Measurements from ENCODE around the gene RAD54L2.
"Not testable (repeated sequence)": the region's sequence is repeated elsewhere in the genome, so short reads cannot be mapped to it uniquely, and the experiment has no call there.

Gene RAD54L2

GRCh38 chr3:51544011-51544775 lies 5.7 kb downstream of the RAD54L2 start:
- DNase-seq: no peak

GRCh38 chr3:51547274-51547673 lies 8.8 kb downstream of the RAD54L2 start:
- no peak for DNase-seq

- DNase-seq: no peak
Observed at GRCh38 chr3:51549311-51549710, 10.8 kb downstream of the RAD54L2 start.

GRCh38 chr3:51550080-51550819 lies 11.7 kb downstream of the RAD54L2 start:
- DNase-seq: no peak

- DNase-seq: no peak
Observed at GRCh38 chr3:51557993-51558392, 19.5 kb downstream of the RAD54L2 start.

GRCh38 chr3:51559411-51559888 lies 20.9 kb downstream of the RAD54L2 start:
- no peak for DNase-seq

GRCh38 chr3:51559961-51560360 lies 21.4 kb downstream of the RAD54L2 start:
- no peak for DNase-seq

GRCh38 chr3:51562403-51562802 lies 23.9 kb downstream of the RAD54L2 start:
- not testable (repeated sequence) for DNase-seq

GRCh38 chr3:51568036-51568435 lies 29.5 kb downstream of the RAD54L2 start:
- no peak for DNase-seq

- DNase-seq: no peak
Observed at GRCh38 chr3:51568996-51569395, 30.5 kb downstream of the RAD54L2 start.

- DNase-seq: no peak
Observed at GRCh38 chr3:51578238-51578637, 39.7 kb downstream of the RAD54L2 start.

GRCh38 chr3:51580418-51580817 lies 41.9 kb downstream of the RAD54L2 start:
- no peak for DNase-seq

GRCh38 chr3:51581524-51581923 lies 43.0 kb downstream of the RAD54L2 start:
- no peak for DNase-seq

GRCh38 chr3:51585197-51585596 lies 46.7 kb downstream of the RAD54L2 start:
- no peak for DNase-seq

- no peak for DNase-seq
Observed at GRCh38 chr3:51585871-51586270, 47.4 kb downstream of the RAD54L2 start.
